HG03469 (cell line): ENCODE data around the gene CRYGS.
"Not testable (repeated sequence)": the region's sequence is repeated elsewhere in the genome, so short reads cannot be mapped to it uniquely, and the experiment has no call there.

Experiments used
- ATAC-seq: cut with Tn5 transposase; IDR thresholded peaks from one replicate; pipeline ENCODE4 v1.9.1; 2021; ENCODE audit warnings: mild to moderate bottlenecking, moderate library complexity, moderate number of reproducible peaks; ENCODE audit not compliant: unreplicated experiment

The CRYGS gene

GRCh38 chr3:186520431-186520830 lies 23.7 kb downstream of the CRYGS start:
- no peak for ATAC-seq

DNA sequence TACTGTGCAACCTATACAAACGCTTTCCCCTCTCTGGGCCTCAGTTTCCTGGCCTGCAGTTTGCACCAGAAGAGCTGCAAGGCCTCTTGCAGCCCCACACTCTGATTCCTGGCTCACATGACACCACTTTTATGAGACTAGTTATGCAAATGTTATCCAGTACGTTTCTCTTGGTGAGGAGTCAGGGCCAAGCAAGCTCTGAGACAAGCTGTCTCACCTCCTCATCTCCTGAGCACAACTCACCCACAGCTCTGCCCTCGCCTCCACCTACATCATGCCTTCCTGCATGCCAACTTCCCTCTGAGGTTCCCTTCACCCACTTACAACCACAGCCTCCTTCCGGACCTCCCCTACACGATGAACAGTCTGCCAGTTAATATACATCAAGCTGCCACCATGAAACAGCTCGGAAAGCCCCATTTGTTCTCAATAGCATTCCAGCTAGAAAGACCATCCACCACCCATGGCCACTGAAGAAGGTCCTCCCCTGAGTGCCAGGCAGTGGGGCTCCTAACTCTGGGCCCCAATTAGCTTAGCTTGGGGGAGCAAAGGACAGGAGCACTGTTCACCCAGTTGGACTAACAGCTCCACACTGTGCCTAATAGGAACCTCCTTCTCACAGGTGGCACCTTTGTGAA lies 25.0 kb downstream of the CRYGS start:
- peak; percentile 33 for ATAC-seq

DNA sequence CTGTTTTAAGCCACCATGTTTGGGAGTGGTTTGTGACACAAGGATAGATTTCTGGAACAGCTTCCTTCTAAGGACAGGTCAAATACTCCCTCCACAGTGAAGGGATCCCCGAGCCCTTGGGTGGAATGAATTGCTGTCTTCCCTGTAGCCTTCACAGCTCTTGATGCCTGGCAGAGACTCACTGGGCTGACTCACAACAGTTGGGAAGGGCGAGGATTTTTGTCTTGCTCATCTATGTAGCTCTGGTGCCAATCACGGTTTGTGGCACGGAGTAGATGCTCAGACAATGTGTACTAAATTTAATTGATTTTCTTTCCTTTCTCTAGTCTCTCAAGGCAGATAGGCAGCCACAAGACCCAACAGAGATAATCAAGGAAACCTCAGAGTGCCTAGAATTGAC lies 27.0 kb downstream of the CRYGS start:
- ATAC-seq, result no peak

DNA sequence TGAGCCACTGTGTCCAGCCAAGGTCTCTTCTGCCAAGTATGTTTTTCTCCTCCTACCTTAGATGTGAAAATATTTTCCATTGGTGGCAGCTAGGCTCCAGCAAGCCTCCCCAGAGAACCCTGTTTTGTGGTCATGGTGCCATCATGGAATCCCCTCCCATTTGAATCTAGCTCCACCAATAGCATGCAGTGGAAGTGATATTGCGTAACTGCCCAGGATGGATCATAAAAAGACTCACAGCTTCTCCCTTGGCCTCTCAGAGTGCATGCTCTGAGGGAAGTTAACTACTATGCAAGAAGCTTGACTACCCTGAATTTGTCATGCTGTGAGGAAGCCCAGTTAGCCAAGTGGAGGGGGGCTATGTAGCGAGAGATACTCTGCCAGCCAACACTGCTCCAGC lies 27.5 kb downstream of the CRYGS start:
- ATAC-seq, result no peak

DNA sequence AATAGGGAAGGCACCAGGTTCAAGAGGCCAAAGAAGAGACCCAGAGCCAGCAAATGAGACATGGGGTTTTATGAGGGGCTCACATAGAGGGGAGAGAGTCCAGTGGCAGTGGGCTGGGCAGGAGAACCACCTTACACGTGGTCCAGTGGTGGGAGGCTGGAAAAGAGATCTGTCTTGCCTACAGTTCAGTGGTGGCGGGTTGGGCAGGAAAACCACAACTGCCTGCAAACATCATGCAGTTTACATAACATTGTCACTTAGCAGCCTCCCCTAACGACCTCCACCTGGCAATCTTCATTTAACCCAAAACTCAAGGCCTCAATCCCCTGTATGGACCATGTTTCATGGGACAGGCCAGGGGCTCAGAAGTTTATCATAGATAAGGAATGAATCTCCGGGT lies 29.1 kb downstream of the CRYGS start:
- ATAC-seq, result no peak

DNA sequence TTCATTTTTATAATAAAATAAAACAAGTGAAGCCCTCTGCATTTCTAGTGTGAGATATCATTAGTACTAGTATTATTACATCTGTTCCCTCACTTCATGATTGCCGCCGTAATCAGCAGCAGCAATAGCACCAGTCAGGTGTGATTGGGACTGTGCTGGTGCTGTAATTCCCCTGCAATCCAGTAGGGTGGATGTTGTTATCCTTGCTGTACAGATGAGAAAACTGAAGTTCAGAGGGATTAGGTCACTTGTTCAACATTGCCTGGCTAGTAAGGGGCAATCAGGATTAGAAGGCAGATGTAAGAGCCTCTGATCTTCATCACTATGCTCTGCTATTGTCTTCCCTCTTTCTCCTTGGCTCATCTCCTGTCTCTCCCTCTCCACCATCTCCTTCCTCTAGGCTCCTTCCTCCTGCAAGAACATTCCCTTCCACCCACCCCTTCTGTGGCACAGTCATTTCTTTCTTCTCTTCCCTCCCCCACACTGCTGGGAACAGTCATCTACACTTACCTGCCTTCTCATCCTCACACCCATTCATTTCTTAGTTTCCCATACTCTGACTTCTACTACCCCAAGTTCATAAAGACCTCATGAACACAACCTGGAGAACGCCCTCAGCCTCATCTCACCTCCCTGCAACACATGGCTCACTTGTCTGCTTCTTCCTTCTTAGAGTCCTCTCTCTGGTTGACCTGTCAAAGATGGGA lies 29.7 kb downstream of the CRYGS start:
- ATAC-seq, result no peak

GRCh38 chr3:186513386-186513785 lies 30.8 kb downstream of the CRYGS start:
- no peak for ATAC-seq

GRCh38 chr3:186512570-186513302 lies 31.4 kb downstream of the CRYGS start:
- no peak for ATAC-seq

- ATAC-seq, result no peak
These were observed 32.5 kb downstream of the CRYGS start for GRCh38 chr3:186511702-186512101.

DNA sequence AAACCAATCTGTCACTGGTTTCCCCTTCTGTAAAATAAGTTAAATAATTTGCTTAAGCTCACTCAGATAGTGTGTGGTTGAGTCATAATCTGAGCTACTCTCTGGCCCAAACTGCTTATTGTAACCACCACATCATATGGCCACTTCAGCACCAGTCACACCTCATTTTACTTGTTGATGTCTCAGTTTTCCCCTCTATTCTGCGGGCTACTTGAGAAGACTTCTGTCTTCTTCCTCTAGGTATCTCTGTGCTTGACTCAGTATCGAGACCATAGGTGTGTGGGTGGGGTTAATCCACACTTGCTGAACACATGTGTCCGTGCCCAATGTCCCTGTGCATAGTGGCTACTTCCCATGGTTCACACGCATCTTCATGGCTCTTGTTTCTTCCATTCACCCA lies 32.9 kb downstream of the CRYGS start:
- peak; percentile 67 for ATAC-seq

DNA sequence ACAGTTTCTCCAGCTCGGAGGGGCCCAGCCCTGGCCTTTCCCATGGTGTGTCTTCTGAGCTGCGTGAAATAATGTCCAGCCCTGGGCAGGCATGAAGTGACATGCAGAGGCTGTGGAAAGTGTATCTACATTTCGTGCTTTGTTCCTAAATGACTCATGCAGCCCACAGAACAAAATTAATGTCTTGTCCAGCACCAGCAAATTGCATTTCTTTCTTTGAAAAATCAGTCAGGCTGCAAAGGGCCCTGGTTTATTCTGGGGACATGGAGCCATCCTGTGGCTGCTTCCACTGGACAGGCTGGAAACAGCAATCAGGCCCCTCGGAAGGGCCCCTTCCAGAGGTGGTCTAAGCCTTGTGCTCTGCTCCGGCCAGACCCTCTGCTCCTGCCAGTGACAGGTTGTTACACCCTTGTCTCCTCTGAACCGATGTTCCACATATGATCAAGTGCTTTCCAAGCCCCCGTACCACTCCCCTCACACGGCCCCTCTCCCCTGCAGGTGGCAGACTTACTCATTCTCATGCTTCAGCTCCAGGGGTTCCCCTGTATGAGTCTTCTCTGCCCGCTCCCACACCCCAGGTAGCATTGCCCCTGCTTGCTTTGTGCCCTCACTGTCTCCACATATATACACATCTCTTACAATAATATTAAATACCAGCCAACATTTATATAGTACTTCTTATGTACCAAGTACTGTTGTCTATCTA lies 33.7 kb downstream of the CRYGS start:
- ATAC-seq, result no peak

- ATAC-seq, result no peak
These were observed 34.8 kb downstream of the CRYGS start for GRCh38 chr3:186509423-186509822.

GRCh38 chr3:186506857-186507256 lies 37.3 kb downstream of the CRYGS start:
- ATAC-seq, result no peak

- ATAC-seq, result no peak
These were observed 37.9 kb downstream of the CRYGS start for GRCh38 chr3:186506191-186506739.

- ATAC-seq, result no peak
These were observed 41.0 kb downstream of the CRYGS start for GRCh38 chr3:186502966-186503712.

DNA sequence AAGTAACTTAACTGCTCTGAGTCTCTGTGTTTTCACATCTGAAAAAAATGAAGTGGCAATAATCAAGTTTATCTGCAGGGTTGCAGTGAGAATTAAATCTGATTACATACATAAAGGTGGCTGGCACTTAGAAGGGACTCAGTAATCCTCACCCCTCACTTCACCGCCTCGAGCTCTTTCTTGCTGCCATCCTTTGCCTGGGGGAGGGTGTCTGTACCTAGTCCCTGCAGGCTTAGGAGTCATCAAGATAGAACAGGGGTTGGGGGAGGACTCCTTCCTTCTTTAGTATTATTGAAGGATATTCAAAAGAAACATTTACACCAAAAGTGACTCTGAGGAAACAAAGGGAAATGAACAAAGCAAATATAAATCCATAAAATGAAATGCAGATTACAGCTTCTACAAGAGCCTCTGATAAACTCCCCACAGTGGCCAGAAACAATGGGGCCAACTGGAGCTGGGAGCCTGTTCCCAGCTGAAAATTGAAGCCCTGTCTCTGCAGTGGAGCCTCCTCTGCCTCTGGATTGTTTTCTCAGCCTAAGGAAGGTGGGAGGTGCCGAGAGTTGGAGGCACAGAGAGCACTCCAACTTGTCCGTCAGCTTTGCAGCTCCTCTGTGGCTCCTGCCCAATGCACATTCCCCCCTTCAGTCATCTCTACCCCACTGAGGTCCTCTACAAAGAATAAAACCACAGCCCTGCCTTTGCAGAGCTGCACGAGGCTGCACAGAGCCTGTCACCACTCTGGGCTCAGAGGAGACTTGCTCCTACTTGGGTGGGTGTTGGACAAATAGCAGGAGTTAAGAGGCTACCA lies 41.8 kb downstream of the CRYGS start:
- no peak for ATAC-seq

GRCh38 chr3:186499949-186500348 lies 44.2 kb downstream of the CRYGS start:
- ATAC-seq, result not testable (repeated sequence)

- not testable (repeated sequence) for ATAC-seq
These were observed 46.2 kb downstream of the CRYGS start for GRCh38 chr3:186498022-186498421.

DNA sequence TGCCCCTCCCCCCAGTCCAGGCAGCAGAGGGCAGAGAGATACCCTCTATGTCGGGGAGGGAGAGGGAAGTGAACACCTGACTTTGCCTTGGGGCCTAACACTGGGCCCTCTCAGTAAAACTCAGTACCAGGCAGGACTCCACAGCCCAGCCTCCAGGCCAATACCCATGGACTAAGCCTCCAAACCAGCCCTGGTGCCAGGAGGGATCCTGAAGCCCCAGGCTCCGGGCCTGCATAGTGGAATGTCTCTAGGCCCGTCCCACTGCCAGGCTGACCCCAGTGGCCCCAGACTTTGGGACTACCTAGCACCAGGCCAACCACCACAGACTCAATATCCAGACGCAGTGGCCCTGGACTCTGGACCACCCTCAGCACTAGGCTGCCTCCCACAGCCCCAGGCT lies 46.6 kb downstream of the CRYGS start:
- ATAC-seq, result no peak

DNA sequence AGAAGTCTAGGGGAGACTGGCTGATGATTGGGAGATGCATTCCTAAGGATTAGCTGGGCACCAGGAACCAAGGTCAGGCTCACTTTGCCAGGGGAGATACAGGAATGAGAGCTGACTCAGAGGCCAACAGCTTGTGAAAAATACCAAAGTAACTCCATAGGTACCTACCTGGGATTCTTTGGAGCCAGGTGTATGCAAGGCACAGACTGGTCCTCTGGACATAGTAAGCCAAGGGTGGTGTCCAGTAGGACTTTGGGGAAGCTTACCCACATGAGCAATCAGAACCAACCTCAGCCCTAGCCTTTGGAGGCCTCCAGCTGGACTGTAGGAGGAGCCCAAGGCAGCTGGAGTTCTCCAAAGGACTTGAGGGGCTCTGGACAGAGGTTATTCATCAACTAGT lies 47.5 kb downstream of the CRYGS start:
- no peak for ATAC-seq
